ENCODE data around the gene NBAS. TPM values are rescaled to one million over a fixed set of nuclear protein-coding genes. Genes with fewer than 3 reads are reported as not detected.

Gene NBAS
- total and polyA plus RNA-seq, 10 of the 15 experiments (the other 5 are each of a cell fraction or from before 2014, with no cell fraction given) = 4.3 to 32.7 (median 20.8) TPM

- intact Hi-C loops (cut with micrococcal nuclease; ENCODE audit: unreplicated experiment) (no loop called here), in situ Hi-C loops (cut with MboI) (no loop called here)
- Histone ChIP-seq H3K36me3 (ENCODE audit: control insufficient read depth in 2 of 2, insufficient read depth in 2 of 2, low read length in 1 of 2) (no peaks in the 10 kb centered on the region; a peak in 1 of 4 replicates), H3K4me2 (ENCODE audit: control insufficient read depth, insufficient read depth) (no peak overlapping the region), H3K9ac (ENCODE audit: control insufficient read depth, insufficient read depth, low read length) (no peak overlapping the region), H2AFZ (ENCODE audit: control insufficient read depth, low read depth, low read length) (no peak overlapping the region), H3K27me3 (replicated peaks in 1 of 2; ENCODE audit: control insufficient read depth in 2 of 2, insufficient read depth in 2 of 2, low read length in 1 of 2) (no peaks in the 10 kb centered on the region), H3K9me3 (replicated peaks; ENCODE audit: control insufficient read depth, insufficient read depth, low read length) (no peaks in the 10 kb centered on the region), H3K27ac (ENCODE audit: control insufficient read depth, insufficient read depth) (no peak overlapping the region), H3K4me1 (ENCODE audit: control insufficient read depth, insufficient read depth, low read length) (no peaks in the 10 kb centered on the region), H4K20me1 (ENCODE audit: control insufficient read depth, insufficient read depth) (no peaks in the 10 kb centered on the region), H3K79me2 (ENCODE audit: control insufficient read depth, insufficient read depth, low read length) (no peaks in the 10 kb centered on the region), H3K4me3 (no peak overlapping the region)
- BruUV-seq (replicated peaks) = no TSS peak
- ChIA-PET SMC1A (ENCODE audit: uncharacterized antibody, unreplicated experiment) (no interaction called here), CTCF (no interaction called here), RAD21 (ENCODE audit: unreplicated experiment) (no interaction called here), POLR2A (no interaction called here)
- FAIRE-seq = no peak
- DNase-seq (ENCODE audit: low read depth, low spot score) = no peak
- no peak for ATAC-seq
- 48% methylated on average over 2 of the region's 2 CpGs for WGBS (ENCODE audit: insufficient coverage, insufficient replicate concordance, low lambda C conversion rate, missing lambda C conversion rate)
- TF ChIP-seq HSF1 (IDR thresholded peaks at IDR 0.05; ENCODE audit: low read depth, low read length) = no peak
- no peak for TF ChIP-seq PML (IDR thresholded peaks at IDR 0.05; ENCODE audit: low read length)
- TF ChIP-seq JUNB (IDR thresholded peaks at IDR 0.05) = no peak
- no peak for TF ChIP-seq RAD51 (IDR thresholded peaks at IDR 0.05)
- no peak for TF ChIP-seq ZNF384 (IDR thresholded peaks at IDR 0.05; ENCODE audit: borderline replicate concordance, low read depth, low read length)
- TF ChIP-seq ZNF24 (IDR thresholded peaks at IDR 0.05) = no peak
- TF ChIP-seq ZBTB11 (CRISPR knock-in tag; IDR thresholded peaks at IDR 0.05) = no peak
- TF ChIP-seq NFXL1 (IDR thresholded peaks at IDR 0.05; ENCODE audit: borderline replicate concordance) = no peak
- no peak for TF ChIP-seq SREBF1 (IDR thresholded peaks at IDR 0.05; ENCODE audit: low read length)
- no peak for TF ChIP-seq BCL3 (IDR thresholded peaks at IDR 0.05; ENCODE audit: borderline replicate concordance, insufficient read depth, low read depth, low read length, poor library complexity, severe bottlenecking)
- no peak for TF ChIP-seq IRF5 (IDR thresholded peaks at IDR 0.05; ENCODE audit: borderline replicate concordance)
- no peak for TF ChIP-seq CTCF (IDR thresholded peaks at IDR 0.05 in 2 of 3, conservative IDR thresholded peaks at IDR 0.05 in 1 of 3; ENCODE audit: control insufficient read depth in 2 of 3, extremely low read depth in 1 of 3, insufficient read depth in 1 of 3, low read depth in 3 of 3, low read length in 3 of 3)
- no peak for TF ChIP-seq ATF2 (IDR thresholded peaks at IDR 0.05; ENCODE audit: low read length)
- TF ChIP-seq TAF1 (IDR thresholded peaks at IDR 0.05; ENCODE audit: borderline replicate concordance, low read depth, low read length) = no peak
Observed at GRCh38 chr2:15365411-15365810, 195.7 kb downstream of the NBAS start.

All from GM12878 (cell line).